Brain microvascular endothelial cell (primary cell): ENCODE results near the gene ARV1.
"Not testable (repeated sequence)": the region's sequence is repeated elsewhere in the genome, so short reads cannot be mapped to it uniquely, and the experiment has no call there.

Experiments used
- DNase-seq: peaks from one replicate; pipeline ENCODE4 v3.0.0-alpha.2; 2020
- H3K27ac ChIP-seq: fragments of 250-450 bp; sonication (Bioruptor Pico); 2 replicates; pipeline ENCODE4 v1.5.1; 2020; ENCODE audit warnings: mild to moderate bottlenecking, moderate library complexity
- H3K27me3 ChIP-seq: fragments of 250-450 bp; sonication (Bioruptor Pico); replicated peaks from 2 replicates; pipeline ENCODE4 v1.5.1; 2020; ENCODE audit warnings: mild to moderate bottlenecking
- H3K36me3 ChIP-seq: fragments of 250-450 bp; sonication (Bioruptor Pico); replicated peaks from 2 replicates; pipeline ENCODE4 v1.5.1; 2020; ENCODE audit warnings: mild to moderate bottlenecking
- H3K4me3 ChIP-seq: 2 replicates; pipeline ENCODE4 v1.5.1; 2011; ENCODE audit warnings: low read depth, mild to moderate bottlenecking, control low read depth, low read length, moderate library complexity
- in situ Hi-C: cut with HindIII; loops from 2 replicates; pipeline ENCODE4 v1.10.0; 2017; ENCODE audit warnings: low sequenced_read_pairs, low pct_ligation_motif_present
- TF ChIP-seq, protein P1 (sequence below): IDR thresholded peaks from 2 replicates; pipeline ENCODE4 v1.5.1; 2011; ENCODE audit warnings: low read depth, mild to moderate bottlenecking, moderate library complexity, low read length, control low read depth, inconsistent platforms; ENCODE audit errors: missing control alignments

The ARV1 gene

GRCh38 chr1:231021540-231022031, 42.7 kb downstream of the ARV1 start:
- in situ Hi-C loops, result no loop called here
- H3K36me3 ChIP-seq, result no peaks in the 10 kb centered on the region

DNA sequence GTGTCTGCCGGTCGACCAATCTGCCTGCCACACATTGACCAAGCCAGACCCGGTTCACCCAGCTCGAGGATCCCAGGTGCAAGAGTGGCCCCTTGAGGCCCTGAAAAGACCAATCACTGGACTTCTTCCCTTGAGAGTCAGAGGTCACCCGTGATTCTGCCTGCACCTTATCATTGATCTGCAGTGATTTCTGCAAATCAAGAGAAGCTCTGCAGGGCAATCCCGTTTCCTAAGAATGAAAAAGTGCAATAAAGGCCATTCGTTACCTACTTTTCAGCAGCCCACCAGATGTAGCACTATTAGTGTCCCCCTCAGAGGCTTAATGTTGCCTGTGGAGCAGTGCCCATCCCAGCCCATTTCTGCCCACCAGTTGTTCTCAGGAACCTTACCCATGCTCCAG, 43.6 kb downstream of the ARV1 start:
- H3K27me3 ChIP-seq, H3K36me3 ChIP-seq, H3K4me3 ChIP-seq, in situ Hi-C loops, H3K27ac ChIP-seq, DNase-seq: not testable (repeated sequence)

More at GRCh38 chr1:231021540-231022031, 42.7 kb downstream of the ARV1 start:
- Histone ChIP-seq H3K27ac (no peak overlapping the region), H3K4me3 (no peak overlapping the region), H3K27me3 (no peaks in the 10 kb centered on the region)
- peak; percentile 61 for DNase-seq
- TF ChIP-seq, protein P1, sequence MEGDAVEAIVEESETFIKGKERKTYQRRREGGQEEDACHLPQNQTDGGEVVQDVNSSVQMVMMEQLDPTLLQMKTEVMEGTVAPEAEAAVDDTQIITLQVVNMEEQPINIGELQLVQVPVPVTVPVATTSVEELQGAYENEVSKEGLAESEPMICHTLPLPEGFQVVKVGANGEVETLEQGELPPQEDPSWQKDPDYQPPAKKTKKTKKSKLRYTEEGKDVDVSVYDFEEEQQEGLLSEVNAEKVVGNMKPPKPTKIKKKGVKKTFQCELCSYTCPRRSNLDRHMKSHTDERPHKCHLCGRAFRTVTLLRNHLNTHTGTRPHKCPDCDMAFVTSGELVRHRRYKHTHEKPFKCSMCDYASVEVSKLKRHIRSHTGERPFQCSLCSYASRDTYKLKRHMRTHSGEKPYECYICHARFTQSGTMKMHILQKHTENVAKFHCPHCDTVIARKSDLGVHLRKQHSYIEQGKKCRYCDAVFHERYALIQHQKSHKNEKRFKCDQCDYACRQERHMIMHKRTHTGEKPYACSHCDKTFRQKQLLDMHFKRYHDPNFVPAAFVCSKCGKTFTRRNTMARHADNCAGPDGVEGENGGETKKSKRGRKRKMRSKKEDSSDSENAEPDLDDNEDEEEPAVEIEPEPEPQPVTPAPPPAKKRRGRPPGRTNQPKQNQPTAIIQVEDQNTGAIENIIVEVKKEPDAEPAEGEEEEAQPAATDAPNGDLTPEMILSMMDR, result no peak

- Histone ChIP-seq H3K27me3 (no peaks in the 10 kb centered on the region), H3K36me3 (no peaks in the 10 kb centered on the region), H3K4me3 (no peak overlapping the region), H3K27ac (no peak overlapping the region)
- TF ChIP-seq, protein P1, result no peak
- in situ Hi-C loops, result no loop called here
- DNase-seq, result no peak
Observed at GRCh38 chr1:231023150-231023549, 44.3 kb downstream of the ARV1 start.

DNA sequence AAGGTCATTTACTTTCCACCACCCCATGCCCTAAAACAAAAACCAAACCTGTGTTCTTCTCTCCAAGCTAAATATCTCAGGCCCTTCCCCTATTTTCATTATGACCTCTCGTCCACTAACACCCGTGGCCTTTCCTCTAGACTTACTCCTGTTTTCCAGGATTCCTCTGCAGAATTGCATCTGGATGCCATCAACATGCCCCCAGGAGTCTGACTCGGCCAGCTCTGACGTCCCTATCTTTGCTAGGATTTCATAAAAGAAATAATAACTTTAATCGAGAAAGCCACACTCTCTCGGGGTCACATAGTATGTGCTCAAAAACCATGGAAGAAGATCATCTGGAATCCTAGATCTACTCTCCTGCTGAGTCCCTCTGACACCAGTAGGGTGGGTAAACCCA, 47.7 kb downstream of the ARV1 start:
- in situ Hi-C loops, result no loop called here
- Histone ChIP-seq H3K27ac (no peak overlapping the region), H3K4me3 (no peak overlapping the region)

GRCh38 chr1:231027136-231027925, 48.4 kb downstream of the ARV1 start:
- no peak overlapping the region for H3K27ac ChIP-seq
- in situ Hi-C loops, result no loop called here
- TF ChIP-seq, protein P1, result no peak
- no peaks in the 10 kb centered on the region for H3K27me3 ChIP-seq
- no peak overlapping the region for H3K4me3 ChIP-seq
- no peaks in the 10 kb centered on the region for H3K36me3 ChIP-seq
- DNase-seq, result no peak

More for the DNA sequence above, 47.7 kb downstream of the ARV1 start:
- TF ChIP-seq, protein P1, result no peak
- DNase-seq, result no peak
- no peaks in the 10 kb centered on the region for H3K36me3 ChIP-seq
- no peaks in the 10 kb centered on the region for H3K27me3 ChIP-seq

GRCh38 chr1:231027971-231028370, 49.1 kb downstream of the ARV1 start:
- in situ Hi-C loops, result no loop called here
- Histone ChIP-seq H3K36me3 (no peaks in the 10 kb centered on the region), H3K27me3 (no peaks in the 10 kb centered on the region), H3K4me3 (no peak overlapping the region), H3K27ac (no peak overlapping the region)
- DNase-seq, result no peak
- TF ChIP-seq, protein P1, result no peak
